ENCODE results near the gene OR1L1.

Gene OR1L1

GRCh38 chr9:122661416-122661815 lies at the start of gene OR1L1:
Gene OR1L1, plus strand, starts transcription at chr9:122661716. Its CDS starts 0 bp downstream, at chr9:122661716.
- Histone ChIP-seq H3K9me3 (ENCODE audit: low read length) (no peaks in the 10 kb centered on the region), H3K36me3 (ENCODE audit: insufficient read depth, low read length) (no peaks in the 10 kb centered on the region), H3F3A (ENCODE audit: insufficient read depth, low read length) (no peaks in the 10 kb centered on the region), H3K27me3 (ENCODE audit: insufficient read depth, low read length) (no peaks in the 10 kb centered on the region), H3K9me2 (ENCODE audit: low read depth, low read length) (no peaks in the 10 kb centered on the region), H3K4me3 (ENCODE audit: low read depth, low read length, poor library complexity, severe bottlenecking) (no peak within 1 kb of the TSS), H3K4me2 (ENCODE audit: low read length) (no peak within 1 kb of the TSS), H3K4me1 (ENCODE audit: insufficient read depth, low read length, severe bottlenecking) (no peaks in the 10 kb centered on the region), H3K79me2 (ENCODE audit: insufficient read depth, low read length) (no peaks in the 10 kb centered on the region), H3K27ac (ENCODE audit: low read depth, low read length, poor library complexity, severe bottlenecking) (no peak within 1 kb of the TSS), H4K20me1 (ENCODE audit: insufficient read depth, low read length) (no peaks in the 10 kb centered on the region), H2AFZ (ENCODE audit: low read length) (no peak within 1 kb of the TSS), H3K9ac (ENCODE audit: low read length) (no peak within 1 kb of the TSS)
- TF ChIP-seq EZH2 (IDR thresholded peaks at IDR 0.05; ENCODE audit: borderline replicate concordance, low read length): no peak
- TF ChIP-seq CTCF (IDR thresholded peaks at IDR 0.05; ENCODE audit: low read length): no peak

GRCh38 chr9:122614362-122614761 lies 47.2 kb upstream of the OR1L1 start, which contains the start of gene OR1Q1:
Gene OR1Q1, plus strand, starts transcription at chr9:122614738. Its CDS starts 0 bp downstream, at chr9:122614738.
- no peak within 1 kb of the TSS for H2AFZ ChIP-seq (ENCODE audit: low read length)
- H3K9ac ChIP-seq (ENCODE audit: low read length): no peak within 1 kb of the TSS
- H3K9me3 ChIP-seq (ENCODE audit: low read length): no peaks in the 10 kb centered on the region
- TF ChIP-seq EZH2 (IDR thresholded peaks at IDR 0.05; ENCODE audit: borderline replicate concordance, low read length) (no peak), CTCF (IDR thresholded peaks at IDR 0.05; ENCODE audit: low read length) (no peak)
- no peak within 1 kb of the TSS for H3K4me2 ChIP-seq (ENCODE audit: low read length)
- no peak within 1 kb of the TSS for H3K4me3 ChIP-seq (ENCODE audit: low read depth, low read length, poor library complexity, severe bottlenecking)
- H3K9me2 ChIP-seq (ENCODE audit: low read depth, low read length): no peaks in the 10 kb centered on the region
- no peaks in the 10 kb centered on the region for H3F3A ChIP-seq (ENCODE audit: insufficient read depth, low read length)
- no peaks in the 10 kb centered on the region for H3K4me1 ChIP-seq (ENCODE audit: insufficient read depth, low read length, severe bottlenecking)
- H3K27ac ChIP-seq (ENCODE audit: low read depth, low read length, poor library complexity, severe bottlenecking): no peak within 1 kb of the TSS
- no peaks in the 10 kb centered on the region for H3K36me3 ChIP-seq (ENCODE audit: insufficient read depth, low read length)
- H3K79me2 ChIP-seq (ENCODE audit: insufficient read depth, low read length): no peaks in the 10 kb centered on the region
- H3K27me3 ChIP-seq (ENCODE audit: insufficient read depth, low read length): no peaks in the 10 kb centered on the region
- H4K20me1 ChIP-seq (ENCODE audit: insufficient read depth, low read length): no peaks in the 10 kb centered on the region

GRCh38 chr9:122619996-122620395 lies 41.5 kb upstream of the OR1L1 start:
- H3K79me2 ChIP-seq (ENCODE audit: insufficient read depth, low read length): no peaks in the 10 kb centered on the region
- H4K20me1 ChIP-seq (ENCODE audit: insufficient read depth, low read length): no peaks in the 10 kb centered on the region
- no peak overlapping the region for H3K4me3 ChIP-seq (ENCODE audit: low read depth, low read length, poor library complexity, severe bottlenecking)
- H2AFZ ChIP-seq (ENCODE audit: low read length): no peak overlapping the region
- no peak overlapping the region for H3K27ac ChIP-seq (ENCODE audit: low read depth, low read length, poor library complexity, severe bottlenecking)
- H3F3A ChIP-seq (ENCODE audit: insufficient read depth, low read length): no peaks in the 10 kb centered on the region
- no peaks in the 10 kb centered on the region for H3K36me3 ChIP-seq (ENCODE audit: insufficient read depth, low read length)
- H3K4me2 ChIP-seq (ENCODE audit: low read length): no peak overlapping the region
- no peaks in the 10 kb centered on the region for H3K27me3 ChIP-seq (ENCODE audit: insufficient read depth, low read length)
- H3K9ac ChIP-seq (ENCODE audit: low read length): no peak overlapping the region
- H3K9me3 ChIP-seq (ENCODE audit: low read length): no peaks in the 10 kb centered on the region
- no peaks in the 10 kb centered on the region for H3K4me1 ChIP-seq (ENCODE audit: insufficient read depth, low read length, severe bottlenecking)
- H3K9me2 ChIP-seq (ENCODE audit: low read depth, low read length): no peaks in the 10 kb centered on the region
- TF ChIP-seq EZH2 (IDR thresholded peaks at IDR 0.05; ENCODE audit: borderline replicate concordance, low read length) (no peak), CTCF (IDR thresholded peaks at IDR 0.05; ENCODE audit: low read length) (no peak)
